Measurements from ENCODE around the gene CFAP99.

DNA sequence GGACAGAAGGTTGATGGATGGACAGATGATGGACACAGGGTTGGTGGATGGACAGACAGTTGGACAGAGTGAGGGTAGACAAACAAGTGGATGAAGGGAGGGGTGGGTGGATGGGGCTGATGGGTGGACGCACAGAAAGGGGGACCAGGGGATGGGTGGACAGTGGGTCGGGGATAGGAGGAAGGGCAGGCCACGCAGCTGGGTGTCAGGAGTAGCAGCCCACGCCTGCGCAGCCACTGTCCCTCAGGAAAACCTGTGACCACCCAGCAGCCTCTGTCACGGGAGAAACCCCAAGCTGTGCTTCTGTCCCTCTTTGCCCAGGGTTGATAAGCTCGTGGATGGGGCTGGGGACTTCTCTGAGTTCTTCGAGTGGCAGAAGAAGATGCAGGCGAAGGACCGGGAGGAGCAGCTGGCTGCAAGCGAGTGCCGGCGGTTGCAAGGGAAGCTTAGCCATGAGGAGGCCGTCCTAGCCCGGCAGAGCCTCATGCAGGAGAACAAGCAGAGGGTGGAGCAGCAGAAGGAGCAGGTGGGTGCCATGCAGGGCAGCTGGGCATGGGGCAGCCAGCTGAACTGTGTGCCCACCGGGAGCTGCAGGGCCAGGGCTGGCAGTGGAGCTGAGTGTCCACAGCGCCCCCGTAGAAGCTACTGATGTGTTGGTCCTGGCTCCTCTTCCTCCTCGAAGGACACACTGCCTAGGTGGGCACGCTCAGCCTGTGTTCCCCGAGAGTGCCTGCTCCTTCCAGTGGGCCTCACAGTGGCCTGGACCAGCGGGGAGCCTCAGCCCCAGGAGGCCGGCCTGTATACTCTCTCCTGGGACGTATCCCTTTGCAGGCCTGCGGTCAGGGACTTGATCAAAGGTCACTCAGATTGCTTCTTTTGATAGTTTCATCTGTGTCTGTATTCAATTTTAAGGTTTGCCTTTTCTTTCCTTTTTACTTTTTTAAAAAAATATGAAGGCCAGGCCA lies 33.3 kb downstream of the CFAP99 start:
- TF ChIP-seq, protein P1, sequence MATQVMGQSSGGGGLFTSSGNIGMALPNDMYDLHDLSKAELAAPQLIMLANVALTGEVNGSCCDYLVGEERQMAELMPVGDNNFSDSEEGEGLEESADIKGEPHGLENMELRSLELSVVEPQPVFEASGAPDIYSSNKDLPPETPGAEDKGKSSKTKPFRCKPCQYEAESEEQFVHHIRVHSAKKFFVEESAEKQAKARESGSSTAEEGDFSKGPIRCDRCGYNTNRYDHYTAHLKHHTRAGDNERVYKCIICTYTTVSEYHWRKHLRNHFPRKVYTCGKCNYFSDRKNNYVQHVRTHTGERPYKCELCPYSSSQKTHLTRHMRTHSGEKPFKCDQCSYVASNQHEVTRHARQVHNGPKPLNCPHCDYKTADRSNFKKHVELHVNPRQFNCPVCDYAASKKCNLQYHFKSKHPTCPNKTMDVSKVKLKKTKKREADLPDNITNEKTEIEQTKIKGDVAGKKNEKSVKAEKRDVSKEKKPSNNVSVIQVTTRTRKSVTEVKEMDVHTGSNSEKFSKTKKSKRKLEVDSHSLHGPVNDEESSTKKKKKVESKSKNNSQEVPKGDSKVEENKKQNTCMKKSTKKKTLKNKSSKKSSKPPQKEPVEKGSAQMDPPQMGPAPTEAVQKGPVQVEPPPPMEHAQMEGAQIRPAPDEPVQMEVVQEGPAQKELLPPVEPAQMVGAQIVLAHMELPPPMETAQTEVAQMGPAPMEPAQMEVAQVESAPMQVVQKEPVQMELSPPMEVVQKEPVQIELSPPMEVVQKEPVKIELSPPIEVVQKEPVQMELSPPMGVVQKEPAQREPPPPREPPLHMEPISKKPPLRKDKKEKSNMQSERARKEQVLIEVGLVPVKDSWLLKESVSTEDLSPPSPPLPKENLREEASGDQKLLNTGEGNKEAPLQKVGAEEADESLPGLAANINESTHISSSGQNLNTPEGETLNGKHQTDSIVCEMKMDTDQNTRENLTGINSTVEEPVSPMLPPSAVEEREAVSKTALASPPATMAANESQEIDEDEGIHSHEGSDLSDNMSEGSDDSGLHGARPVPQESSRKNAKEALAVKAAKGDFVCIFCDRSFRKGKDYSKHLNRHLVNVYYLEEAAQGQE (IDR thresholded peaks at IDR 0.05; ENCODE audit: insufficient read depth in 1 of 2, low read depth in 2 of 2, low read length in 2 of 2), result no peak
- TF ChIP-seq POLR2AphosphoS5 (IDR thresholded peaks at IDR 0.05; ENCODE audit: low read depth, low read length) (no peak), TAF1 (IDR thresholded peaks at IDR 0.05; ENCODE audit: borderline replicate concordance, insufficient read depth, low read length) (no peak), SIN3A (IDR thresholded peaks at IDR 0.05; ENCODE audit: borderline replicate concordance, insufficient read depth, low read length) (no peak), FOXP2 (optimal IDR thresholded peaks at IDR 0.05; ENCODE audit: borderline replicate concordance, extremely low read depth, extremely low read length, insufficient read depth) (no peak)
